OCI-LY1 (cell line): Measurements from ENCODE around the gene PLOD2.

Source experiments
- CTCF ChIP-seq: fragments of 200-600 bp; sonication (generic), shearing (Covaris generic); IDR thresholded peaks from 2 replicates; pipeline ENCODE4 v1.5.1; 2017; ENCODE audit warnings: mild to moderate bottlenecking, antibody characterized with exemption, low read length, moderate library complexity, mixed read lengths
- EZH2 ChIP-seq: fragments of 200-600 bp; sonication (generic), shearing (Covaris generic); IDR thresholded peaks from 2 replicates; pipeline ENCODE4 v1.8.0; 2017; ENCODE audit warnings: borderline replicate concordance, mixed run types, mild to moderate bottlenecking, antibody characterized with exemption, low read length, moderate library complexity, mixed read lengths

DNA sequence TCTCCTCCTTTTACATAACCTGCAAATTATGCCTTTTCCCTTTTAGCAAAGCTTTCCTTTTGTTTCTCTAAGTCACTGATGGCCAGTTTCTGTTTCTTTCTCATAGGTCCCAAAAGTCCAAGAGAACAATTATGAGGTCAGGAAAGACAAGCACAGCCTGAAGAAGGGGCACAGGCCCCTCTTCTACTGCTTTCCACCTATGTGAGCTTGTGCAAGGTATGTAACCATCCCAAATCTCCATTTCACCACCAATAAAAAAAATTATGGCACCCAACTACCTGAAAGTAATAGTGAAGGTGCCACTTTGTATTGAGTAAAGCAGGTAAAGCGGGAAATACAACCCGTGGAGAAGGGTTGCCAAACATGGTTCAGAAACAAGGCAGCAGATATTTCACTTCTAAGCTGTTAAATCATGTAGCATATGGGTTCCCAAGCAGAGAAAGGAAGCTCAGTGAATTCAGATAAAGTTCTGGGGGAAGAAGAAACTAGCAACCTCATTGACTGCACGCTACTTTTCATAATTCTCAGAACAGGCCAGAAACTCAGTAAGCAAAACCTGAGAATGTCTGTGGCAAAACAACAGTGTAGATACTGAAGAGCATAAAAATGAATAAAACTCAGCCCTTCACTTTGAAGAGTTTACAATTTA, 4.2 kb downstream of the PLOD2 start:
- TF ChIP-seq EZH2 (no peak), CTCF (no peak)
